SH-SY5Y (cell line): ENCODE measurements around the gene KRT12.

Source experiments
- GATA2 ChIP-seq: IDR thresholded peaks from 2 replicates; pipeline ENCODE4 v1.6.1; 2011; ENCODE audit warnings: mild to moderate bottlenecking, low read depth, low read length
- GATA3 ChIP-seq: IDR thresholded peaks from 2 replicates; pipeline ENCODE4 v1.6.1; 2011; ENCODE audit warnings: low read depth, mild to moderate bottlenecking, low read length, moderate library complexity

GRCh38 chr17:40816569-40816968, 50.5 kb downstream of the KRT12 start:
- TF ChIP-seq GATA2 (no peak), GATA3 (no peak)
